Gastroesophageal sphincter (tissue), 3 donors: ENCODE results near the gene RIC8A.

Experiments used
- EP300 ChIP-seq: sonication (generic); formaldehyde crosslinking; IDR thresholded peaks from one replicate; pipeline ENCODE4 v1.6.1; 2017; ENCODE audit warnings: antibody characterized with exemption, mild to moderate bottlenecking
- POLR2A ChIP-seq, 2 donors: fragments of 450-650 bp; IDR thresholded peaks; one replicate each; pipeline ENCODE4 v1.6.1; 2017; ENCODE audit warnings: antibody characterized with exemption in 2 of 2, mild to moderate bottlenecking in 2 of 2, moderate library complexity in 1 of 2
- POLR2AphosphoS5 ChIP-seq: sonication (generic); formaldehyde crosslinking; IDR thresholded peaks from one replicate; pipeline ENCODE4 v1.6.1; 2017; ENCODE audit warnings: antibody characterized with exemption
- TF ChIP-seq, protein P1 (sequence below), 4 experiments: fragments of 200-600 bp in 2 of 4; fragments of 450-650 bp in 2 of 4; sonication (generic) in 1 of 4; IDR thresholded peaks; one replicate each; pipeline ENCODE4 v1.5.1; 2017 to 2019; ENCODE audit warnings: antibody characterized with exemption in 4 of 4, mild to moderate bottlenecking in 2 of 4, moderate library complexity in 2 of 4

GRCh38 chr11:212150-213100, 4.9 kb downstream of the RIC8A start:
- TF ChIP-seq POLR2A (IDR thresholded peaks at IDR 0.05): no peak
- TF ChIP-seq, protein P1, sequence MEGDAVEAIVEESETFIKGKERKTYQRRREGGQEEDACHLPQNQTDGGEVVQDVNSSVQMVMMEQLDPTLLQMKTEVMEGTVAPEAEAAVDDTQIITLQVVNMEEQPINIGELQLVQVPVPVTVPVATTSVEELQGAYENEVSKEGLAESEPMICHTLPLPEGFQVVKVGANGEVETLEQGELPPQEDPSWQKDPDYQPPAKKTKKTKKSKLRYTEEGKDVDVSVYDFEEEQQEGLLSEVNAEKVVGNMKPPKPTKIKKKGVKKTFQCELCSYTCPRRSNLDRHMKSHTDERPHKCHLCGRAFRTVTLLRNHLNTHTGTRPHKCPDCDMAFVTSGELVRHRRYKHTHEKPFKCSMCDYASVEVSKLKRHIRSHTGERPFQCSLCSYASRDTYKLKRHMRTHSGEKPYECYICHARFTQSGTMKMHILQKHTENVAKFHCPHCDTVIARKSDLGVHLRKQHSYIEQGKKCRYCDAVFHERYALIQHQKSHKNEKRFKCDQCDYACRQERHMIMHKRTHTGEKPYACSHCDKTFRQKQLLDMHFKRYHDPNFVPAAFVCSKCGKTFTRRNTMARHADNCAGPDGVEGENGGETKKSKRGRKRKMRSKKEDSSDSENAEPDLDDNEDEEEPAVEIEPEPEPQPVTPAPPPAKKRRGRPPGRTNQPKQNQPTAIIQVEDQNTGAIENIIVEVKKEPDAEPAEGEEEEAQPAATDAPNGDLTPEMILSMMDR (IDR thresholded peaks at IDR 0.05): no peak
- TF ChIP-seq POLR2AphosphoS5: no peak
- no peak for TF ChIP-seq EP300
